ENCODE data around the gene SNX5. TPM values are rescaled to one million over a fixed set of nuclear protein-coding genes. Genes with fewer than 3 reads are reported as not detected.
A peak's percentile ranks its signal among the peaks of the same experiment; 100 is the strongest.

The SNX5 gene
- total RNA-seq, 2 experiments from 2014 or later: 228 to 237 TPM

DNA sequence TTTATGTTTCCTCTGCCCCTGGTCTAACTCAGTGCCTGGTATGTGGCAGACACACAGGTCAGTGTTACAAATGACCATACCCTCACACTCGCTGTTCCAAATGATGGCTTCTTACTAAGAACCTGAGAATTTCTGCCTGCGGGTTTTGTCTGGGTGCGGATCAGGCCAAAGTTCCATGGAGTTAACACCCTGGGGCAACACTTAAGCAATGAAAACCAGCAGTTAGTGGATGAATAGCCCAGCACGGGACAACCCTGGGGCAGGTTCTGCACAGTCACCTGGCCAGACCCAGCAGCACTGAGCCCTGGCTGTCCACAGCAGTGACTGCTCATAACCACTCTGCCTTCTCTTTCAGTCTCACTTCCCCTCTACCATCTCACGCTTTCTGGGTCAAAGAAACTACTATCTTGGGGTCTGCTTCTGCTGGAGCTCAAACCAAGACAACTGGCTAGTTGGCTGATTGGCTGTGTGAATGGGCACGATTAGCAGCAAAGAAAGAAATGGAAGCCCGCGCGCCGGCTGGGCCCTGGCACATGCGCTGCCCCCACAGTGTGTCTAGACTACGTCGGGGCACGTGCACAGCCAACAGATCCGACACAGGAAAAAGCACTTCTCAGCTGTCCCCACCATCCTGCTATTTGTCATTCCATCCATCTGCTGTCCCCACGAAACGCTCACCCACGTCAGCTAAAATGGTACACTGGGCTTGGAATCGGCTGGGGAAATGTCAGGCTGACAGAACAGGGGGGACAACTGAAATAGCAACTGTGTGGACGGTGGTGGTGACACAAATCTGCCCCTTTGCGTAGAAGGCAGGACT is 36.8 kb upstream of the SNX5 start:
- Mint-ChIP-seq H3K4me3 (no peak overlapping the region), H3K4me1 (ENCODE audit: low read depth) (no peaks in the 10 kb centered on the region), H3K27me3 (ENCODE audit: low read depth) (no peaks in the 10 kb centered on the region), H3K36me3 (ENCODE audit: low read depth) (no peaks in the 10 kb centered on the region), H3K9me3 (no peaks in the 10 kb centered on the region), H3K27ac (no peak overlapping the region)
- CTCF ChIA-PET: interaction anchor here (1.1 kb wide), 1 partner anchor 8 kb away, joined by 3 read pairs; no protein-coding TSS in a partner anchor
- no peak for DNase-seq
- intact Hi-C loops (cut with micrococcal nuclease): no loop called here

DNA sequence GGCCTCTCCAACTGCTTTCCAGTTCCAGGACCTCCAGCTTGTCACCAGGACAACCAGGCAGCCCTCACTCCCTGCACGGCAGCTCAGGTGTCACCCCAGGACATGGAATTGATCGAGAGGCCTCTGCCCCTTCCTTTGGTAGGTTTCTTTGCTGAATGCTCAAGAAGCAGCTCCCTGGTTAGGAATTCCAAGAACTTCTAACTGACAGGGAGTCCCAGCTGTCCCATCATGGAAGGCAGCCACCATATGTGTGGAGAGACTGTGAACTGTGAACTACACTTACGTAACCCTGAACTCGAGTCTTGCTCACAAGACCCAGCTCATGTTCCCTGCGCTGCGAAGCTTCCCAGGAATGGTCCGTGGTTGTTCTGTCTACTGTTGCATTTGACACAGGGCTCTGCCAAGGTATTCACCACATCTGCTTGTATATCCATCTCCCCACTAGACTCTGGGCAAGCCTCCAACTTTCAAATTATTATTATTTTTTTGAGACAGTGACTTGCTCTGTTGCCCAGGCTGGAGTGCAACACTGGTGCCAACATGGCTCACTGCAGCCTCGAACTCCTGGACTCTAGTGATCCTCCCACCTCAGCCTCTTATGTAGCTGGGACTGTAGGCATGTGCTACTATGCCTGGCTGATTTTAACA is 35.9 kb upstream of the SNX5 start:
- Mint-ChIP-seq H3K27me3 (ENCODE audit: low read depth) (no peaks in the 10 kb centered on the region), H3K9me3 (no peaks in the 10 kb centered on the region), H3K36me3 (ENCODE audit: low read depth) (no peaks in the 10 kb centered on the region), H3K4me1 (ENCODE audit: low read depth) (no peaks in the 10 kb centered on the region), H3K27ac (no peak overlapping the region), H3K4me3 (no peak overlapping the region)
- CTCF ChIA-PET: interaction anchor here (1.1 kb wide), 1 partner anchor 9 kb away, joined by 3 read pairs; no protein-coding TSS in a partner anchor
- no peak for DNase-seq
- intact Hi-C loops (cut with micrococcal nuclease): no loop called here

DNA sequence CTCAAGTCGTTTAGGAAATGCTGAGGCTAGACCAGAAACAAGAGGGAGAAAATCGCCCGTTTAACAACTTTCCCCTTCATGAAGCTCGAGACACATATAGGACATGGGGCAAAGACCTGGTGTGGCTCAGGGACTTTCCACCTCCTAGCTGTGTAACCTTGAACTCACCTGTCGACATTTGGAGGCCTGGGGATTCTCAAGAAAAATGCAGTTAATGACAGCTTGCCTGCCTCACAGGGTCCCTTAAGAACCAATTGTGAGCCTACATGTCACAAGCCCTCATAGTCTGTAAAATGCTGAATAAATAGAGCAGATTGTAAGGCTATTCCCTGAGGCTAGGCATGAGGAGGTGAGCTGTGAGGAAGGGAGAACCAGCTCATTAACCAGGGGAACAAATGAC is 35.3 kb upstream of the SNX5 start:
- H3K9me3 Mint-ChIP-seq: no peaks in the 10 kb centered on the region
- H3K36me3 Mint-ChIP-seq (ENCODE audit: low read depth): no peaks in the 10 kb centered on the region
- no peaks in the 10 kb centered on the region for H3K4me1 Mint-ChIP-seq (ENCODE audit: low read depth)
- no peak overlapping the region for H3K27ac Mint-ChIP-seq
- no peak overlapping the region for H3K4me3 Mint-ChIP-seq
- CTCF ChIA-PET: interaction anchor here (1.1 kb wide), 1 partner anchor 9 kb away, joined by 3 read pairs; no protein-coding TSS in a partner anchor
- H3K27me3 Mint-ChIP-seq (ENCODE audit: low read depth): no peaks in the 10 kb centered on the region
- no peak for DNase-seq
- intact Hi-C loops (cut with micrococcal nuclease): no loop called here

DNA sequence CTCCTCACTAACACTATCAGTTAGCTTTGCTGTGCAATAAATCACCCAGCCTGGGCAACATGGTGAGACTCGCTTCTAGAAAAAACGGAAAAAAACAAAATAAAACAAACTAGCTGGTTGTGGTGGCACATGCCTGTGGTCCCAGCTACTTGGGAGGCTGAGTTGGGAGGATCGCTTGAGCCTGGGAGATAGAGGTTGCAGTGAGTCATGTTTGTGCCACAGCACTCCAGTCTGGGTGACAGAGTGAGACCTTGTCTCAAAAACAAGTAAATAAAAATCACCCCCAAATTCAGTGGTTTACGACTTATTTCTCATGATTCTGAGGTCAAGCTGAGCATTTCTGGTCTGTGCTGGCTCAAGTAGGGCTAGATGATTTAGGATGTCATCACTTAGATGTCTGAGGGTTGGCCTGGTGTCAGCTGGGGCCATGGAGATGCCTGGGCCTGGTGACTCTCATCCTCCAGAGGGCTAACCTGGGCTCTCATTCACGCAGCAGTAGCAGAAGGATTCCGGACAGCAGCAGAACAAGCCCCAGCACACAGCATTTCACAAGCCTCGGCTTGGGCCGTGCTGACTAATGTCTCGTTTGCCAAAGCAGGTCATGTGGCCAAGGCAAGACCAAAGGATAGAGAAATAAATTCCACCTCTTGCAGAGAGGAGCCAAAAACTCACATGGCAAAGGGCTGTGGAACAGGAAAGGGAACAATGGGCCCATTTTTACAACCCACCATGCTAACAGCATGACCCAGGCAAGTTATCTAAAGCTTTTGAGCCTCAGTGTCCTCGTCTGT is 32.7 kb upstream of the SNX5 start:
- DNase-seq: no peak
- CTCF ChIA-PET: interaction anchor here (0.6 kb wide), 1 partner anchor 493 kb away, joined by 3 read pairs; no protein-coding TSS in a partner anchor
- intact Hi-C loops (cut with micrococcal nuclease): no loop called here
- Mint-ChIP-seq H3K36me3 (ENCODE audit: low read depth) (no peaks in the 10 kb centered on the region), H3K4me1 (ENCODE audit: low read depth) (no peaks in the 10 kb centered on the region), H3K27ac (no peak overlapping the region), H3K9me3 (no peaks in the 10 kb centered on the region), H3K27me3 (ENCODE audit: low read depth) (peaks cover 11% of the 10 kb centered on the region), H3K4me3 (no peak overlapping the region)

DNA sequence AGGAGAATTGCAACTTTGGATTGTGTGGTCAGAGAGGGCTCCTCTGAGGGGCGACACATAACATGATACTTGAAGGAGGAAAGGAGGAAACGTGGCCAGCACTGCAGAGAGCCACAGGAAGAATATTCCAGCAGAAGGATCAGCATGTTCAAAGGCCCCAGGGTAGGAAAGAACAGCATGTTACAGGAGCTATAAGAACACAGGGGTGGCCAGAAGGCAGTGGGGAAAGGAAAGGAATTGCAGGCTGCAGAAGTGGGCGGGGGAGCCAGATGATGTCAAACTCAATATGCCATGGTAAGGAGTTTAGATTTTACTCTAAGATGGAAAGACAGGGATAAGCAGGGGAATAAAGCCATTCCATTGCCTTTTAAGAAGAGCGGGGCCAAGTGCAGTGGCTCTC is 31.0 kb upstream of the SNX5 start:
- Mint-ChIP-seq H3K27me3 (ENCODE audit: low read depth) (peaks cover 12% of the 10 kb centered on the region), H3K27ac (no peak overlapping the region), H3K4me3 (no peak overlapping the region), H3K9me3 (no peaks in the 10 kb centered on the region), H3K4me1 (ENCODE audit: low read depth) (peaks cover 6% of the 10 kb centered on the region), H3K36me3 (ENCODE audit: low read depth) (no peaks in the 10 kb centered on the region)
- intact Hi-C loops (cut with micrococcal nuclease): no loop called here
- CTCF ChIA-PET: interaction anchor here (1.0 to 1.7 kb wide), 2 partner anchors 317 to 494 kb away, joined by 3 to 6 read pairs; partner anchors contain the start of gene RRBP1
- DNase-seq: no peak

DNA sequence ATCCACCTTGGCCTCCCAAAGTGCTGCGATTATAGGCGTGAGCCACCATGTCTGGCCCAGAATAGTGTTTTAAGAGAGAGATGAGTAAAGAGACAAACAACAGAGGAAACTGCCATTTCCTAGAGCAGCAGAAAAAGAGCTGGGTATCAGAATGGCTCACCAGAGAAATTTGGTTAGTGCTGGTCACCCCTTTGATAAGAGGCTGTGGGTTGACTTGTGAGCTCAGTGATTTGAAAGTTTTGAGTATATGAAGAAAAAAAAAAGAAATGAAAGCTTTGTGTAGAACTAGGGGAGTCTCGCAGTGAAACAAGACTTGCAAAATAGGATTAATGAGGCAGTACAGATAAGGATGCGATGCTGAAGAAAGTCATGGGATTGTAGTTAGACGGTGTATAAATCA is 29.9 kb upstream of the SNX5 start:
- intact Hi-C loops (cut with micrococcal nuclease): no loop called here

DNA sequence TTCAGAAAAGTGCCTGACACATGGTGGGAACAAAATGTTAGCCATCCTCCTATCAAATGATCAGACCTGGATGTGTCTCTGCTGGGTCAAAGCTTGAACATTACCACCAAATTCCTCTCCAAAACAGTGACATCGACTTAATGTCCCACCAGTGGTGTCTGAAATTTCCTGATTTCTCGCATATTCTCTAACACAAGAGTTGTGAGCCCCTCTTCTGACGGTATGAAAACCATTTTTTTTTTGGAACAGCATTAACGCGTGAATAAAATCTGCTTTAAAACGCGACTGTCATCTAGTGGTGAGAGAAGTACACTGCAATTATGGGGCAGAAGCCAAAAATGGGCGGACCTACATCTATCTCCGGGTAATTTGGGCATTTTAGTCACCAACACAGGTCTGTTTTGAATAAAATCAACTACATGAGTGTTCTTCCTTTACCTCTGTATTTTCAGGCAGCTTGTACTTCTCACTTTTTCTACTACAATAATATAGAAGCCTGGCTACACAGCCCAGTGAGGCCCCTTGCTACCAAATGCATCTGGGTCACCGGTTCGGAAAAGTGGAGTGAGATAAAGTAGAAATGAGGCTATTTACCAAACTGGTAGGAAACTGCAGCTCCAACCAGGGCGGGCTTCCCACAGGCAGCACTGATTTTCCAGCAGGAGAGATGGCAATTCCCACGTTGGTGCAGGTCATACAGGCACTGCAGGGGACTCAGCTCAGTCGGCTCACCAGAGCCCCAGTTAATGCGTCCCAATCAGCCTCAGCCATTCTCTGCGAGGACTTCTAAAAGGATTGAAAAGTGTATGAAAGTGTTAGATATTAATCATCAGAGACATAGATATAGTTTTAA is 27.6 kb upstream of the SNX5 start:
- intact Hi-C loops (cut with micrococcal nuclease): loop anchor here (1.0 to 2.0 kb wide), 7 partner anchors 27 to 492 kb away; partner anchors contain the start of genes MGME1 and RRBP1
- Mint-ChIP-seq H3K4me1 (ENCODE audit: low read depth) (peaks cover 21% of the 10 kb centered on the region), H3K27me3 (ENCODE audit: low read depth) (peaks cover 12% of the 10 kb centered on the region), H3K4me3 (no peak overlapping the region), H3K27ac (no peak overlapping the region), H3K36me3 (ENCODE audit: low read depth) (peaks cover 2% of the 10 kb centered on the region), H3K9me3 (no peaks in the 10 kb centered on the region)
- peak; percentile 59 for DNase-seq
- CTCF ChIA-PET: interaction anchor here (0.7 to 2.6 kb wide), 15 partner anchors 13 to 502 kb away, joined by 3 to 11 read pairs (median 3); partner anchors contain the start of genes DSTN and RRBP1

More for the DNA sequence above, 29.9 kb upstream of the SNX5 start:
- Mint-ChIP-seq H3K27ac (no peak overlapping the region), H3K4me3 (no peak overlapping the region), H3K27me3 (ENCODE audit: low read depth) (peaks cover 12% of the 10 kb centered on the region), H3K4me1 (ENCODE audit: low read depth) (peaks cover 6% of the 10 kb centered on the region), H3K9me3 (no peaks in the 10 kb centered on the region), H3K36me3 (ENCODE audit: low read depth) (no peaks in the 10 kb centered on the region)
- no peak for DNase-seq
- CTCF ChIA-PET: interaction anchor here (0.6 to 1.7 kb wide), 4 partner anchors 26 to 493 kb away, joined by 3 to 6 read pairs (median 4); no protein-coding TSS in a partner anchor

DNA sequence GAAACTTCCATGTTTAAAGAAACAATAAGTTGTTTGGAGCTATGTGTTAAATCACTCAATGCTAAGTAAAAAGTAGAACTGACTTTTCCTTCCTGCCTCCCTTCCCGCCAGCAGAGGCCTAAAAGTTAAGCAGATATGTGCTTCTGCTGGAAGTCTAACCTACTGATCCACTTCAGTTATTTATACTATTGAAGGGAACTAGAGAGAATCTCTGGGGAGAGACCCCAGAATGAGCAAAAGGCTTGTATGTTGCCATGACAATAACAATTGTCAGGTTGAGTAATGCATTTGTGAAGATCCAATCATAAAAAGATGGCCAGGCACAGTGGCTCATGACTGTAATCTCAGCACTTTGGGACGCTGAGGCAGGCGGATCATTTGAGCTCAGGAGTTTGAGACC is 25.0 kb upstream of the SNX5 start:
- intact Hi-C loops (cut with micrococcal nuclease): loop anchor here (5.0 kb wide), 1 partner anchor 36 kb away; no protein-coding TSS in a partner anchor
- Mint-ChIP-seq H3K36me3 (ENCODE audit: low read depth) (peaks cover 15% of the 10 kb centered on the region), H3K27ac (no peak overlapping the region), H3K27me3 (ENCODE audit: low read depth) (peaks cover 12% of the 10 kb centered on the region), H3K4me1 (ENCODE audit: low read depth) (peaks cover 21% of the 10 kb centered on the region), H3K9me3 (no peaks in the 10 kb centered on the region), H3K4me3 (no peak overlapping the region)
- CTCF ChIA-PET: interaction anchor here (1.0 to 2.5 kb wide), 3 partner anchors 10 to 35 kb away, joined by 3 to 11 read pairs (median 4); no protein-coding TSS in a partner anchor
- DNase-seq: no peak

DNA sequence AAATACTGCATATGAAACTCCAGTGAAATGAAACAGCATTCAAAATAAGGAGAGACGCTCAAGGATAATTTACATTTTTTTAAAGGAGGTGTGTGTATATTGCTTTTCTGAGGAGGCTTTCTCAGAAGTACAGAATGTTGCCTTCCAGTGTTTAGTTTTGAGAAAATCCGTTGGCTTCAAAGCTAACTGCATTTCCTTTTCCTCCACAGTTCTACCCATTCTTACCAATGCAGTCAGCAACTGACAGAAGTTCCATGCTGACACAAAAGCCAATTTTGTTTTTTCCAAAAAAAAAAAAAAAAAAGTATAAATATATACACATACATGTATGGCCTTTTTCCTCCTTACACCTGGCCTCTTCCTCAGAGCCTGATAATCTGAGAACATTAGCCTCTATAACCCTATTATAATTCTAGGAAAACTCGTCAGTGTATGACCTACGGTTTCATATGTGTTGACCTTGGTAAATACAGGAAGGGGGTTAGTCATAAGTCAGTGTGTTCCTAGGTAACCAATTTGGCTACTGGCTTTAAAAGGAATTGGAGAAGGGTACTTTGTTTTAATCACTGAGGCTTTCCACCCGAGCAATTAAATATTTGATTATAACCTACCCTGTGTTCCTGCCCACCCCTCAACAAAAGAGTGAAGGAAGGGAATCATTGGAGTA is 24.4 kb upstream of the SNX5 start:
- intact Hi-C loops (cut with micrococcal nuclease): loop anchor here (1.0 to 5.0 kb wide), 3 partner anchors 25 to 311 kb away; partner anchors contain the start of genes RRBP1 and SNX5
- no peak for DNase-seq

DNA sequence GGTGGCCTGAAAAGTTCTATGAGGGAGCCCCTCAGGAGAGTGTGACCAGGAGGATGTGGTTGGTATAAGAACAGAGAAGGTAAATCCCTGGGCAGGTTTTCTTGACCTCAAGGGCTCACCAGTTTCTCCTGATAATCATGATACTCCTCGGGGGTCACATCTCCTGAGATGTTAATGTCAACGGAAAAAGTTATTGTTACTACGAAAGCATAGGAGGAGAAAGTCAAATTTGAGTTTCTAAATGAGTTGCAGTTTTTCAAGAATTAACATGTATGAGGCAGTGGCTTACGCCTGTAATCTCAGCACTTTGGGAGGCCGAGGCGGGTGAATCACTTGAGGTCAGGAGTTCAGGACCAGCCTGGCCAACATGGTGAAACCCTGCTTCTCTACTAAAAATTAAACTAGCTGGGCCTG is 23.6 kb upstream of the SNX5 start:
- no peak overlapping the region for H3K4me3 Mint-ChIP-seq
- intact Hi-C loops (cut with micrococcal nuclease): loop anchor here (1.0 to 5.0 kb wide), 3 partner anchors 24 to 310 kb away; partner anchors contain the start of genes RRBP1 and SNX5
- peak; percentile 66 for DNase-seq
- CTCF ChIA-PET: interaction anchor here (0.9 to 1.0 kb wide), 2 partner anchors 23 to 55 kb away, joined by 3 read pairs; partner anchors contain the start of genes MGME1 and SNX5
- H3K9me3 Mint-ChIP-seq: no peaks in the 10 kb centered on the region
- H3K27ac Mint-ChIP-seq: peak overlapping the region; percentile 54
- peaks cover 26% of the 10 kb centered on the region for H3K36me3 Mint-ChIP-seq (ENCODE audit: low read depth)
- peaks cover 30% of the 10 kb centered on the region for H3K4me1 Mint-ChIP-seq (ENCODE audit: low read depth)
- peaks cover 4% of the 10 kb centered on the region for H3K27me3 Mint-ChIP-seq (ENCODE audit: low read depth)

More for the DNA sequence above, 24.4 kb upstream of the SNX5 start:
- Mint-ChIP-seq H3K4me1 (ENCODE audit: low read depth) (peaks cover 24% of the 10 kb centered on the region), H3K9me3 (no peaks in the 10 kb centered on the region), H3K36me3 (ENCODE audit: low read depth) (peaks cover 20% of the 10 kb centered on the region), H3K4me3 (no peak overlapping the region), H3K27ac (peak overlapping the region; percentile 56), H3K27me3 (ENCODE audit: low read depth) (peaks cover 9% of the 10 kb centered on the region)
- CTCF ChIA-PET: interaction anchor here (0.7 to 1.8 kb wide), 5 partner anchors 24 to 422 kb away, joined by 3 to 9 read pairs (median 3); partner anchors contain the start of genes MGME1 and SNX5

Data from activated naive CD4-positive, alpha-beta T cell treated with anti-CD3 and anti-CD28 coated beads for 36 hours (primary cell).